Stimulated activated CD4-positive, alpha-beta T cell treated with anti-CD3 and anti-CD28 coated beads, Interleukin-2, amount 100 ng/mL, for 48 hours (primary cell): ENCODE data around the gene CAPN15.
"Not testable (repeated sequence)": the region's sequence is repeated elsewhere in the genome, so short reads cannot be mapped to it uniquely, and the experiment has no call there.

Experiments used
- DNase-seq, 2 donors: peaks; one replicate each; pipeline ENCODE4 v3.0.0-alpha.2; 2020

CAPN15 gene

DNA sequence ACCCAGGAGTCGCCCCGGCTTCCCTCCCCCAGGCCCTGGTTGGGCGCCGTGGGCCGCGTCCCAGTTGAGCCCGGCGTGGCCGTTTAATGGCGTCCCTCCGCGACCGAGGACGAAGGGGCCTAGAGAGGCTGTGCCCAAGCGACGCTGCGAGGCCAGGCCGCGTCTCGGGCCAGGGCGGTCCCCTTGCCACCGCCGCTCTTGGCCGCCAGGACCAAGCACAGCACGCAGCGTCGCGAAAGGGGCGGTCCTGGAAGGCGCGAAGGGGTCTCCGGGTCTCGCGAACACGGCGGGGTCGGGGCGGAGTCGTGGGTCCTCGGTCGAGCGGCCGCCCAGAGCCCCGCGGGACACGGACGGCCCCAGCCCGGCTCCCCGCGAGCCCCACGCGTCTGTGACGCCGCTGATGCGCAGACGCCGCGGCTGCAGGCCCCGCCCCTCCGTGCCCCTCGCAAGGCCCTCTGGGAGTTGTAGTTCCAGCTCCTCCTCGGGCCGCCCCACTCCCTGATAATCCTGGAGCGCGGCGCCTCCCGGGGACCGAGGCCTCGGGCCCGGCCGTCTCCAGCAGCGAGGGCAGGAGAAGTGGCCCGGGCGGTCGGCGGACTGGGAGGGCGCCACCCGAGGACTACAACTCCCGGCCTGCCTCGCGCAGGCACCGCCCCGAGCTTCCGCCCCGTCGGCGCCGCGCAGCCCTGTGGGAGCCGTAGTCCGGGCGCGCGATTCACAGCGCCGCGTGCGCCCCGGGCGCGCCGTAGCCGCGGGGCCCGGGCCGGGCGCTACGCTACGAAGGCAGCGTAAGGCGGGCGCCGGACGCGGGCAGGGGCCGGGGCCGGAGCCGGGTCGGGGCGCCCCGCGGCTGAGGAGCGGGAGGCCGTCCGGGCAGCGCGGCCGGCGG is at the start of gene CAPN15:
TSS of gene CAPN15 (plus strand) at position 698 of the 889 bp plus-strand sequence. CDS start 19,127 bp downstream, outside the sequence.
- peak; percentile 76 to 84 for DNase-seq

DNA sequence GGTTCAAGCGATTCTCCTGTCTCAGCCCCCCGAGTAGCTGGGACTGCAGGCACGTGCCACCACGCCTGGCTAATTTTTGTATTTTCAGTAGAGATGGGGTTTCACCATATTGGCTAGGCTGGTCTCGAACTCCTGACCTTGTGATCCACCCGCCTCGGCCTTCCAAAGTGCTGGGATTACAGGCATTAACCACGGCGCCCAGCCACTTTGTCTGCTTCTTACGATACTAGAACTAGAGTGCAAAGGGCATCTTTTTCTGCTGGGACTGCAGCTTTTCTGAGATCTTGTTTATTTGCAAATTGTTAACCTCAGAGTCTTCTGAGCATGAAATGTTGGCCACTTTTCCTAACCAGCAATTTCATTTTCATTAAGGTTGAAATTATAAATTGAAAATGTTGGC is 49.2 kb upstream of the CAPN15 start:
- not testable (repeated sequence) for DNase-seq

DNA sequence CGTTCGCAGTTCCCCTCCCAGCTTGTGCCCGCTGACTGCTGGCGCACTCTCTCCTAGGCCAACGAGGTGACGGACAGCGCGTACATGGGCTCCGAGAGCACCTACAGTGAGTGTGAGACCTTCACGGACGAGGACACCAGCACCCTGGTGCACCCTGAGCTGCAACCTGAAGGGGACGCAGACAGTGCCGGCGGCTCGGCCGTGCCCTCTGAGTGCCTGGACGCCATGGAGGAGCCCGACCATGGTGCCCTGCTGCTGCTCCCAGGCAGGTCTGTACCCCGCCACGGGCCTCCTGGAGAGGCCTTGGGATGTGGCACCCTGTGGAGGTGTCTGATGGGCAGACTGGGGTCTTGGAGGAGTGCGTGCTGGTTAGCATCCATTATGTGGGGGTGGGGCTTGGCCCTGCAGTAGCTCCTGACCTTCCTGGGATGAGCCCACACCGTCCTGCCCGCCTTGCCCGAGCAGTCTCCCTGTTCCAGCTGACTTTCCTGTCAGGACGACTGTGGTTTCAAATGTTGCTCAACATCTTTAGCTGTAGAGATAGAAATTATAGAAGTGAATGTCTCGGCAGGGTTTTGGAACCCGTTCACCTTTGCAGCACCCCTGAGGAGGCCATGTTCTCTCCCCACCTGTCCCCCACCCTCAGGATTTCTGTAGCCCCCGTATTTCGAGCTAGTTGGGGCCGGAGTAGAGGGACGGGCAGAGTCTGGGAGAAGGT is 44.9 kb upstream of the CAPN15 start:
- no peak for DNase-seq

DNA sequence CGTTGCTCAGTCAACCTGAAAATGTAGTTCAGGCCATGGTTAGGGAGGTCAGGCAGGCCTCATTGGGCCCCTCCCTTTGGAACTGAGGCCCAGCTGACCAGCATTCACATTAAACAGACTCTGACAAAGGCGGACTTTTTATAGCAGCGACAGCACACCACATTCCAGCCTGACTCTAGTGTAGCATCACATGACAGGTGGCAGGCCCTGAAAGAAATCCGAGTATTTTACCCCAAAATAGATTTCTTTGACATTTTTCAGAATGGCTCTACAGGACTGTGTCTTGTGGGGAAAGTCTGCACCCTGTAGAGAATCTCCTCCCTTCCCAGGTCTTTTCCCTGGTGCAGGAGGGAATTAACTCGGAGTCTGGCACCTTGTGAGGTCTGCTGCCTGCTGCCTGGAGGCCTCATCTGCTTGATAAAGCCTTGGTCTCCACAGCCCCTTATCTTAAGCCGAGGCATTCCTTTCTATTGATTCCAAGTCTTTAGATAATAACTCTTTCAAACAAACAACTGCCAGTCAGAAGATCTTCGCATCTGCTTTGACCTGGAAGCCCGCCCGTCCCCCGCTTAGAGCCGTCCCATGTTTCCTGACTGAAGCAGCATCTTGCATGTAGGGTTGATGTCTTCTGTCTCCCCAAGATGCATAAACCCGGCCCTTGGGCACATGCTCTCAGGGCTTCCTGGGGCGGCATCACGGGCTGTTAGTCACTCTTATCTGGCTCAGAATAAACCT is 44.0 kb upstream of the CAPN15 start:
- no peak for DNase-seq

DNA sequence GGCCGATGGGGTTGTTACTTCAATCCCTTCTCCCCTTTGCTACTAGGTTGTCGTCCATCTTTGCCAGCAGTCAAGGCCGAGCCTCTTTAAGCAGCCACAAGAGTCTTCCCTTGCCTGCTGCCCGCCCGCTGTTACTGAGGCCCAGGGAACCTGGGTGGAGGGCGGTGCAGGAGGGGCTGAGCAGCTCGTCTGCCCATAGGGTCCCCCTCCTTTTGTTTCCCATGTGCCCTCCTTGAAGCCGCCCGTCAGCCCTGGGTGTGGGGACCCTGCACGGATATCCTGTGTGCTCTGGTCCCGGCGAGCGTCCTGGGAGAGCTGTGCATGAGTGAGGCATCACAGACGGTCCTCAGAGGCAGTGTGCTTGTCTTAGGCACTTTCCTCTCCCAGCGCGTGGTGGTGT is 37.9 kb upstream of the CAPN15 start:
- no peak for DNase-seq

DNA sequence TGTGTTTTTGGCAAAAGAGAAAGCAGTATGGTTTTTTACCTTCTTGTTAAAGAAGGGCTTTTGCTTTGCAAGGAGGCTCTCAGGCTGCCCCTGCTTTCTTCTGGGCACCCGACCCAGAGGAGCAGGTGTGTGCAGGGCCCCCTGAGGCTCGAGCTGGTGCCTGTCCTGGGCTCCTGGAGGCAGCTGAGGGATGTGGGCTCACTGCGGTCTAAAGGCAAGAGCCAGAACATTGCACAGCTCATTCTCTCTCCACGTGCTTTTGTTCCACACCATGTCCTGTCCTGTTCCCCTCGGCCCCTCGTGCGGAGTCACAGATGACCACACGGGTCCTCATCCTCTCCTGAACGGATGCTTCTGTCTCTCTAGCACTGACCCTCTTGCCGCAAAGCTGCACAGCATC is 36.7 kb upstream of the CAPN15 start:
- DNase-seq: no peak

DNA sequence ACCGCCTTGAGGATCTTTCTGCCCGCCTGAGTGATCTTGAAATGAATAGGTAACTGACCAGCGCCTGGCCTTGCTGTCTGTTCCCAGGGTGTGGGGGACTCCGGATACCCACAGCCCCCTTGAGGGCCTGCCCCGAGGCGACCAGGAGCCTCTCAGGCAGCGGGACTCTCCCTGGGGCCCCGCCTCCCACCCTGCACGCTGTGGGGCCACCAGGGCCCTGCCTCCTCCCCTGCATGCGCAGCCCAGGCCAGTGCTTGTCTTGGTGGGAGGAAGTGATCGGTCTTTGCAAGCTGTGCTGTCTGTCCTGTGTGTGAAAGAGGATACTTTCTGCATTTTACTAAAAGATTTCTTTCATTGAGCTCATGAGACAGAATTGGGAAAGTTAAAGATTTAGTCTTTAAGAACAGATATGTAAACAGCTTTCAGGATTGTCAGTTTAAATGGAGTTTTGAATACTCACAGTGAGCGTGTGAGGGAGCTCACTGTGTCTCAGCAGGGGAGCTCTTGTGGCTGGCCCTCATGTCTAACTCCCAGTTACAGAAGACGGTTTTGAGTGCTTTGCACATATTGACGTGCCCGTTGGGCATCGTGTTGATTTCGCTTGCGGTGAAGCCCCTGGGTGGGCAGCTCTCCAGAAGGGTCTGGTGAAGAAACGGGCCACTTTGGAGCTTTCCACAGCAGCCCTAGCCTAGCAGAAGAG is 36.1 kb upstream of the CAPN15 start:
- DNase-seq: no peak

DNA sequence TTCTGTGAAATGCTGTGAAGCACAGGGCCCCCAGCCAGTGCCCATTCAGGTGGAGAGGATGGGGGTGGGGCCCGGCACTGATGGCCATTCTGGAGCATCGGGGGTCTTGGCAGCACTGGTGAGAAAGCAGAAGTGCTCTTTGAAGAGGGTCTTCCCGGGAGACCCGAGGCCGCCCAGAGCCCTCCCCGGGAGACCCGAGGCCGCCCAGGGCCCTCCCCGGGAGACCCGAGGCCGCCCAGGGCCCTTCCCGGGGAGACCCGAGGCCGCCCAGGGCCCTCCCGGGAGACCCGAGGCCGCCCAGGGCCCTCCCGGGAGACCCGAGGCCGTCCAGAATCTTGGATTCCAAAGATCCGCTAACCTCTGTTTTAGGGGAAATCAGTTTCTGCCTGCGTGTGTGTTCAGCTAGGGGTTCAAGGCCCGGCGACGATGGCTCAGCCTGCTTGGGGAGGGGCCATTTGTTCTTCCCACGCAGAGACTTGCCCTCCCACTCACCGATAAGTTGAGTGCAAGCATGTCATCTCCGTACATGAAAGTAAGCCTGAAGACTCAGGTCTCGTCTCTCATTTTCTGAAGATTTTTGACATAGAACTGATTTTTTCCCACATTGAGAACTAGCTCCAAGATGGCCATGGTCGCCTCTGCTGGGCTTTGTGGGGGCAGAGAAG is 35.2 kb upstream of the CAPN15 start:
- no peak for DNase-seq

DNA sequence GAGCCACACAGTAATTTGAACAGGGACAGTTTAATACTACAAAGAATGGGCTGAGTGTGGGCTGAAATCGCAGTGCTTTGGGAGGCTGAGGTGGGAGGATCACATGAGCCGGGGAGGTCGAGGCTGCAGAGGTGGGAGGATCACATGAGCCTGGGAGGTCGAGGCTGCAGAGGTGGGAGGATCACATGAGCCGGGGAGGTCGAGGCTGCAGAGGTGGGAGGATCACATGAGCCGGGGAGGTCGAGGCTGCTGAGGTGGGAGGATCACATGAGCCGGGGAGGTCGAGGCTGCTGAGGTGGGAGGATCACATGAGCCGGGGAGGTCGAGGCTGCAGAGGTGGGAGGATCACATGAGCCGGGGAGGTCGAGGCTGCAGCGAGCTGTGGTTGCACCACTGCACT is 32.8 kb upstream of the CAPN15 start:
- not testable (repeated sequence) for DNase-seq

DNA sequence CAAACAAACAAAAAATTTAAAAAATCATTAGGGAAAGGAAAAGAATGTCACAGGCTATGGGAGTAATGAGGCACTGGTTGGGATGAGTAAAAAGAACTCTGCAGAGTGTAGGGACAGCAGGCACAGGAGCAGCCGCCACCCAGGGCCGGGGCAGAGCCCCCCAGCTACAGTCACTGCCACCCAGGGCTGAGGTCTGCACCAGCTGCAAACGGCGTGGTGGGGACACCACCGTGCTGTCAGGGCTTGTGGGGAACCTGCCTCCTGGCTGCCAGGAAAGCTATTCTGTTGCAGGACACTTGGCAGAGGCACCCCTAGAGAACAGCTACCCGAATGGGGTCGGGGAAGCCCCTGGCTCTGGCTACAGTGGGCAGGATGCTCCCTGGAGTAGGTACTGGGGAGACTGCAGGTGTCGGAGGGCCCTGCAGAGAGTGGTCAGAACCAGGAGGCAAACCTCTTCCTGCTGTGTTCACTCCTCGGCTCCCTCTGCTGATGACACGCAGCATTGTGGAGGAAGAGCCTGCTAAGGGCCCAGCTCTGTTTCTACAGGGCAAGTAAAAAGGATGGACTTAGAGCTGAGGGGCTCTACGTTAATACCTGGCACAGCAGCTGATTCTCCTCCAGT is 32.3 kb upstream of the CAPN15 start:
- no peak for DNase-seq

DNA sequence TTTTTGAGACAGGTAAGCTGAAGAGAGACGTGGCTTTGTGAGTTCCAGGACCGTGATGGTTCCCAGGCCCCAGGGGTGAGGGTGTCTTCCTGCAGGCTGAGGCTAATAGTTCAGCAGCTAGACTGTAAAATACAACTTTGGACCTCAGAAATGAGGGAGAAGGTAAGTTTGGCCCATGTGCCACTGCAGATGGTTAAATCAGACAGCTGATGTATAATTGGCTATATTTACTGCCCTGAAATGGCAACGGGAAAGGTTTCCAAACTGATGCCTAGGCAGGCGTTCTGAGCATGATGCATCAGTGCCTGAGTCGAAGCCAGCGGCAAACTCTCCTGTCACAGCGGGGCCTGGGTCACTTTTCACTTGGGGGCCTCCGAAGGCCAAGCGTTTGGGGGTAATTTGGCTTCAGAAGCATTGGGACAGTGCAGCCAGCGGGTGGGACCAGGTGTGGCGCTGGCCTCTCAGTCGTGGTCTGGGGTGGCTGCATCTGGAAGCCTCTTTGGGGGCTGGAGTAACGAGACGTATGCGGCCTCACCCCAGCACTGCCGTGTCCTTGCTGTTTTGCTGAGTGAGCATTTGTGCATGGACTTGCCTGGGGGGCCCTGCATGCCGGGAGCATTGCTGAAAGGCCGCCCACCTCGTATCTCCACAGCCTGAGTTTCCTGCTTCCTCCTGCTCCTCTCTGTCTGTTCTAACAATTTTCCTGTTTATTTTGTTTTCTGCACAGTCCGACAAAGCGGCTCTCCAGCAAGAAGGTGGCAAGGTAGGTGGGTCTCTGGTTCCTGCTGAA is 31.2 kb upstream of the CAPN15 start:
- no peak for DNase-seq

DNA sequence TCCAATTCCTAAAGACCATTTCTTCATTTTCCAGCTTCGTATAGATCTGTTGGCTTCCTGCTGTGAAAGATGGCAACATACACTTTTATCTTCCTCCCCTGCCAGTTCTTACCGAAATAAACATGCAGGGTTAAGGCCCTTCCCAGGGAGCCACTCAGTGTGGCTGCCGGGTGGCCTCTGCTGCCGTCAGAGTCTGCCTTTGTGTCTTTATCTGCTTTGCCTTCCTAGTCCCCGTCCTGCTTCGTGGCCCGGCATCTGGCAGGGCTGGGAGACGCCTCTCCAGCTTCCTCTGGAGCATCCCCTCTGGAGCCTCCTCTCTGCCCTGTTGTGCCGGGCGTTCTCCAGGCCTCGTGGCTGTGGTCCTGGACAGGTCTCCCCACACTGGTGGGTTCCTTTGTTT is 30.3 kb upstream of the CAPN15 start:
- DNase-seq: no peak

DNA sequence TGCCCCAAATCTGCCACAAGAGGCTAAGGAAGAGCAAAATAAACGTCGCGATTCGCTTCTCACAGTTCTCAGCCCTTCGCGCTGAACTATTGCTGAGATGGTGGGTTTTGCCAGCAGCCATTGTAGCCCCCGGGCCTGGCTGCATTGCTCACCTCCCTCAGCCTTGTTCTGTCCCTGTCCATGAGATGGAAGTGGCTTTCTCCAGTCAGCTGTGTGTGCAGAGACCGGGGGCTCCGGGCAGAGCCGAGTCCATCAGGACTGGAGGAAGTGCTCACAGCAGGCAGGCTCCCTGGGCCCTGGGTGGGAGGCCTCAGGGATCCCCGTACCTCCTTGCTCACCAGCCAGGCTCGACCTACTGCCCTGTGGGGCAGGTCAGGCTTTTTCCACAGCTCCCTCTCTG is 27.6 kb upstream of the CAPN15 start:
- no peak for DNase-seq

DNA sequence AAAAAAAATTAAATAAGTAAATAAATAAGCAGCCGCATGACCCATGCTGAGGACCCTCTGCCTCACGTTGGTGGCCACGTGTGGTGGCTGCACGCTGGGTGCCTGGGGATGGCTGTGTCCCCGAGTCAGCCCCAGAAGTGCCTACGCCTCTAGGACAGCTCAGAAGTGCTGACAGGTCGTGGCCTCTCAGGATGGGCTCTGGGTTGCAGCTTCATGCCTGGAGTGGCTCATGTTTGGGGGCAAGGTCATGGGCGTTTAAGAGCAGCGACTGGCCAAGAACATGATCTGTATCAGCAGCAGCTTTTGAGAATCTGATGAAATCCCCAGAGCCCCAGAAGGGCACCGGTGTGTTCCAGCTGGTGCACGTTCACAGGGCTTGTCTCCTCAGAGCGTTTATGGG is 26.8 kb upstream of the CAPN15 start:
- DNase-seq: no peak

DNA sequence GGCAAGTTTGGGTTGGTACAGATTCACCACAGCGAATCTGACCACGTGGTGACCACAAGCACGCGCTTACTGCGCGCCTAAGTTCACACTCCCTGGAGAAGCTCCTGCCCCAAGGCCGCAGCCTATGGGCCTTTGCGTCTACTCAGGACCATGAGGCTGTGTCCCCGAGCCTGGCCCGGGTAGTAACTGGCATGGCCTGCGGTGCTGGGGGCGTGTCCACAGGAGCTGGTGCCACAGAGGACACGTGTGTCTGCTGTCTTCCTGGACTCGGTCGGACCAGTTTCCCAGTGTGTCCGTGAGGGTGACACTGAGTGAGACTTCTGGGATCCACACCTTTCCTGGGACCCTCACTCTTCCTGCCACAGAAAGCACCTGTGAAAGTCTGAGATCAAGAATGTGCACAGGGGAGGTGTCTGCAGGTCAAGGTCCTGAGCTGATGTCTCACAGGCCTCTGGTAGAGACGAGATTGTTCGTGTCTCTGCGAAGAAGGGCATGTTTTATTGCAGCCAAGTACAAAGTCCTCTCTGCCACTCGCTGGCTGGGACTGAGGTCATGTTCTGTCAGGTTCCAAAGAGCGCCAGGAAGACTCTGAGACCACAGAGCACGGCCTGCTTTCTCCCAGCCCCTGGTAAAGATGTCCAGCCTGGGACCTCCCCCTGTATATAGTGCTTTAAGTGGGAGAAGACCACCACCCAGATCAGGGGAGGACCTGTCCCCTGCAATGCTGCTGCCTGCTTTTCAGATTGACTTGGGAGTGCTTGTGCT is 25.2 kb upstream of the CAPN15 start:
- DNase-seq: no peak

DNA sequence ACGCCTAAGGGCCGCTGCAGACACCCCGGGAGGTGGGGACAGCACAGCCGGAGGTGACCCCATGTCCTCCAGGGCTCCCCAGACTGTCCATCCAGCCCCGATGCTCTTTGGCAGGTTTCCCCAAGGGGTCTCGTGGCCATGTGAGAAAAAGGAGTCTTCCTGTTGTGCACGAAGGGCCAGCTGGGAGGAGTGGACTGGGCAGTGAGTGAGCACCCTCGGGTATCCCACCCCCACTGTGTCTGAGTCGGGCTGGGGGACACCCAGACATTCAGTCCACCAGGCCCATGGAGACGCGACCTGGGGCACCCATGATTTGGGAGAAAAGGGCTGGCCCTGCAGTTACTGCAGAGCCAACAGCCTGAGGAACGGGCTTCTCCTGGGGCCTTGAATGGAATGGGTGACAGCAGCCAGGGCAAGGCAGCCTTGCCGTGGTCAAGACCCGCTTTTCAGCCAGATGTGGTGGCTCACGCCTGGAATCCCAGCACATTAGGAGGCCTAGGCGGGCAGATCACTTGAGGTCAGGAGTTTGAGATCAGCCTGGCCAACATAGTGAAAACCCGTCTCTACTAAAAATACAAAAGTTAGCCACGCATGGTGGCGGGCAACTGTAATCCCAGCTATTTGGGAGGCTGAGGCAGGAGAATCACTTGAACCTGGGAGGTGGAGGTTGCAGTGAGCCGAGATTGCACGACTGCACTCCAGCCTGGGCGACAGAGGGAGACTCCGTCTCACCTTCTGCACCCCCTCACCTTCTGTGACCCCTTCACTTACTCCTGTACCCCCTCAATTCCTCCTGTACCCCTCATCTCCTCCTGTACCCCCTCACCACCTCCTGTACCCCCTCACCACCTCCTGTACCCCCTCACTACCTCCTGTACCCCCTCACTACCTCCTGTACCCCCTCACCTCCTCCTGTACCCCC is 24.1 kb upstream of the CAPN15 start:
- DNase-seq: no peak

DNA sequence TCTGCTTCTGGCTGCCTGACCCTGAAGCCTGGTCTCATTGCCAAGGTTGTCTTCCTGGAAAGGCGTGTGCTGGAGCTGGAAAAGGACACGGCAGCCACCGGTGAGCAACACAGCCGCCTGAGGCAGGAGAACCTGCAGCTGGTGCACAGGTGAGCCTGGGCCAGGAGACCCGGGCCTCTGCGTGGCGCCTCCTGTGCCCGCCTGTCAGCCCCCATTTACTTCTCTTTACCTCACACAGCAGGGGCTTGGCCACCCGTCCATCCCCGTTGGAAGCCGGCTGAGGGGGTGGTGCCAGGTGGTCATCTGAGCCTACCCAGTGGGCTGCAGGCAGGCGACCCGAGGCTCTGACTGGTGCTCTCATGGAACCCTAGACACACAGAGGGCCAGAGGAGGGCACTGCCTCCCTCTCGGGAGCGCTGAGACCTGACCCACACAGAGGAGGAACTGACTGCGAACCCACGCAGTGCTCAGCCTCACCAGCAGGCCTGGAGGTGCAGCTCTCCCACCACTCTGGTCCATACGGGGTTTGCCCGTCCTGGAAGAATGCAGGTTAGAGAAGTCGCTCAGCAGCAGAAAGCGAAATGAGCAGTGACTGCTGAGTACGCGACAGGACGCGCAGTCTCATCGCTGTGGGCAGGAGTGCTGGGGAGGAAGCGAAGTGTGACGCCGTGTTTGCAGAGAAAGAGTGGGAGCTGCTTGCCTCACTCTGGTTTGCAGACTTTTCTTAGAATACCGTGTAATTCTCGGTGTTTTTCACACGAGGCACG is 21.9 kb upstream of the CAPN15 start:
- DNase-seq: no peak

DNA sequence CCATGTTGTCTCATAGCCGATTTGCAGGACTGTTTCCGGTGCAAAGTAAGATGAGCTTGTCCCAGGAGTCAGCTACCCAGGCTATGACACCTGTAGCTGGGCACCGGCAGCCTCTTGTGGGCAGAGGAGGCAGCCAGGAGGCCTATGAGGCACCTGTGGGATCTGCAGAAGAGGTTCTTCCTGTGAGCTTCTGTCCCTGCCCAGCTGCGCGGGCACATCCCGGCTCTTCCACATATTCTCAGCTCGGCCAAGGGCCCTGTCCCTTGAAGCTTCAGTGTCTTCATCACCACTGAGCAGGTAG is 21.3 kb upstream of the CAPN15 start:
- DNase-seq: no peak
